ENCODE results near the gene PAAF1.

DNA sequence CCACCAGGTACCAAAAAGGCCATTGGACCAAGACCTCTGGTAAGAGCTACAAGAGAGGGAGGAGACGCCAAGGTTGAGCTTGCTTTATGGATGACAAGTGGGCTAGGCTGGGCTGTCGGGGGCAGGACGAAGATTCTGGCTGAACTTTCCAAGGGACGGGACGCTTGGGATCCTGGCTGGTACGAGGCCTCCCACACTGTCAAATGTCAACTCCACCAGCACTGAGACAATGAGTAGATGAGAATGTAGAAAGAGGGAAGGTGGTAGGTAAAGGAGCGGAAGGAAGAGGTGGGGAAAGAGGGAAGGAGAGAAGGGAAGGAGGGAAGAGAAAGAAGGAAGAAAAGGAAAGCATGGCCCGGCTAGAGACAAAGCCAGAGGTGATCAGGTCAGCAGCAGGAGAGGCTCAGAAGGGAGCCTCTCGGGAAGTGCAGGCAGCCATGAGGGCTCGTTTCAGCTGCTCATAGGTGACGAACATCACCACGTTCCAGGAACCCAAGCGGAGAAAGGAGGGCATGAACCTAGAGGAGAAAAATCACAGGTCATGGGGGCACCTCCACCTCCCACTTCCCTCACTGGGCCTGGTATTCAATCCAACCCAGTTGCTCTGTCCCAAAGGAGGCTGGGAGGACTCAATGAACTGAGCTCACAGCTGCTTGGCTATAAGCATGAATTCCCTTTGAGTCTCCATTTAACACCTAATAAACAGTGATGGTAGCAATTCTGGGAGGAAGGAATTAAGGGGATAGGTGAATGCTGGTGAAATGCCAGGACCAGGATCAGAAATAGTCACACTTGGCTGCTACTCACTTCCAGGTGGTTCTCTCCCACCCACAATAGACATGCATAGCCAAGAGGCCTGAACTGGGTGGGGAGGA is 98.0 kb downstream of the PAAF1 start:
- TF ChIP-seq MAX (IDR thresholded peaks at IDR 0.05) (no peak), SMC3 (IDR thresholded peaks at IDR 0.05) (no peak), RARB (CRISPR knock-in tag; IDR thresholded peaks at IDR 0.05) (no peak), NPAS2 (CRISPR knock-in tag; IDR thresholded peaks at IDR 0.05; ENCODE audit: borderline replicate concordance) (no peak), REST (IDR thresholded peaks at IDR 0.05) (no peak), GATA3 (IDR thresholded peaks at IDR 0.05; ENCODE audit: borderline replicate concordance) (no peak), KDM5A (IDR thresholded peaks at IDR 0.05) (no peak), JUN (IDR thresholded peaks at IDR 0.05) (no peak), ESRRA (IDR thresholded peaks at IDR 0.05; ENCODE audit: borderline replicate concordance, low read length) (no peak), FOSL2 (IDR thresholded peaks at IDR 0.05) (no peak), FOSL2 (CRISPR knock-in tag; IDR thresholded peaks at IDR 0.05) (no peak), KDM1A (IDR thresholded peaks at IDR 0.05; ENCODE audit: low read depth) (no peak)
- TF ChIP-seq, protein P1, sequence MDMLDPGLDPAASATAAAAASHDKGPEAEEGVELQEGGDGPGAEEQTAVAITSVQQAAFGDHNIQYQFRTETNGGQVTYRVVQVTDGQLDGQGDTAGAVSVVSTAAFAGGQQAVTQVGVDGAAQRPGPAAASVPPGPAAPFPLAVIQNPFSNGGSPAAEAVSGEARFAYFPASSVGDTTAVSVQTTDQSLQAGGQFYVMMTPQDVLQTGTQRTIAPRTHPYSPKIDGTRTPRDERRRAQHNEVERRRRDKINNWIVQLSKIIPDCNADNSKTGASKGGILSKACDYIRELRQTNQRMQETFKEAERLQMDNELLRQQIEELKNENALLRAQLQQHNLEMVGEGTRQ (IDR thresholded peaks at IDR 0.05): no peak
- TF ChIP-seq, protein P2, sequence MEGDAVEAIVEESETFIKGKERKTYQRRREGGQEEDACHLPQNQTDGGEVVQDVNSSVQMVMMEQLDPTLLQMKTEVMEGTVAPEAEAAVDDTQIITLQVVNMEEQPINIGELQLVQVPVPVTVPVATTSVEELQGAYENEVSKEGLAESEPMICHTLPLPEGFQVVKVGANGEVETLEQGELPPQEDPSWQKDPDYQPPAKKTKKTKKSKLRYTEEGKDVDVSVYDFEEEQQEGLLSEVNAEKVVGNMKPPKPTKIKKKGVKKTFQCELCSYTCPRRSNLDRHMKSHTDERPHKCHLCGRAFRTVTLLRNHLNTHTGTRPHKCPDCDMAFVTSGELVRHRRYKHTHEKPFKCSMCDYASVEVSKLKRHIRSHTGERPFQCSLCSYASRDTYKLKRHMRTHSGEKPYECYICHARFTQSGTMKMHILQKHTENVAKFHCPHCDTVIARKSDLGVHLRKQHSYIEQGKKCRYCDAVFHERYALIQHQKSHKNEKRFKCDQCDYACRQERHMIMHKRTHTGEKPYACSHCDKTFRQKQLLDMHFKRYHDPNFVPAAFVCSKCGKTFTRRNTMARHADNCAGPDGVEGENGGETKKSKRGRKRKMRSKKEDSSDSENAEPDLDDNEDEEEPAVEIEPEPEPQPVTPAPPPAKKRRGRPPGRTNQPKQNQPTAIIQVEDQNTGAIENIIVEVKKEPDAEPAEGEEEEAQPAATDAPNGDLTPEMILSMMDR (IDR thresholded peaks at IDR 0.05): no peak

All from A549 (cell line).